ENCODE results near the gene POLR2E. TPM values are rescaled to one million over a fixed set of nuclear protein-coding genes. Genes with fewer than 3 reads are reported as not detected.

The POLR2E gene
- total RNA-seq, 1 donor from 2014 or later, result 140 TPM

DNA sequence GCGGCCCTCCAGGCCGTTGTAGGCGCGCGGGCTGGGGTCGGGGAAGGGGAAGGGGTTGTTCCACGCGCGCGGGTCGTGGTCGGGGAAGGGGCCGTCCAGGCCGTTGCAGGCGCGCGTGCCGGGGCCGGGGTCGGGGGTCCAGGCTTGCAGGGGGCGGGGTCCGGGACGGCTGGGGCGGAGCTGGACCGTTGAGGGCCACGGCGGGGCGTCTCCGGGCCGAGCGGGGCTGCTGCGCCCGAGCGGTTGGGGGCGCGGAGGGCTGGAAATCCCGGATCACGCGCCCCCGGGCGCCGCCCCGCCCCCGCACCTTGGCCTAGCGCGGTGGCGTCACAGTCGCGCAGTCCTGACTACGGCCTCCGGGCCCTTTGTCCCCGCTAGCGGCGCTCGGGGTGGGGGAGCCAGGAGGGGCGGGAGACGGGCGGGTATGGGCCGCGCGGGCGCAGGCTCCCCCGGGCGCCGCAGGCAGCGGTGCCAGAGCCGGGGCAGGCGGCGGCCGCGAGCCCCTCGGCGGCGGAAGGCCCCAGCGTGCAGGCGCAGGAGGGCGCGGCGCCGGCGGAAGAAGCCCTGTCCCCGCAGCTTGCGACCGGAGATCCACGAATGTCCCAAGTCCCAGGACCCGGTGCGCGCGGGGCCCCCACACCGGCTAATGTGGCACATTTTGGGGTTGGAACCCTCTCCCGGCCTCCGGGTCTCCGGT, 9.3 kb upstream of the POLR2E start:
- TF ChIP-seq, protein P1, sequence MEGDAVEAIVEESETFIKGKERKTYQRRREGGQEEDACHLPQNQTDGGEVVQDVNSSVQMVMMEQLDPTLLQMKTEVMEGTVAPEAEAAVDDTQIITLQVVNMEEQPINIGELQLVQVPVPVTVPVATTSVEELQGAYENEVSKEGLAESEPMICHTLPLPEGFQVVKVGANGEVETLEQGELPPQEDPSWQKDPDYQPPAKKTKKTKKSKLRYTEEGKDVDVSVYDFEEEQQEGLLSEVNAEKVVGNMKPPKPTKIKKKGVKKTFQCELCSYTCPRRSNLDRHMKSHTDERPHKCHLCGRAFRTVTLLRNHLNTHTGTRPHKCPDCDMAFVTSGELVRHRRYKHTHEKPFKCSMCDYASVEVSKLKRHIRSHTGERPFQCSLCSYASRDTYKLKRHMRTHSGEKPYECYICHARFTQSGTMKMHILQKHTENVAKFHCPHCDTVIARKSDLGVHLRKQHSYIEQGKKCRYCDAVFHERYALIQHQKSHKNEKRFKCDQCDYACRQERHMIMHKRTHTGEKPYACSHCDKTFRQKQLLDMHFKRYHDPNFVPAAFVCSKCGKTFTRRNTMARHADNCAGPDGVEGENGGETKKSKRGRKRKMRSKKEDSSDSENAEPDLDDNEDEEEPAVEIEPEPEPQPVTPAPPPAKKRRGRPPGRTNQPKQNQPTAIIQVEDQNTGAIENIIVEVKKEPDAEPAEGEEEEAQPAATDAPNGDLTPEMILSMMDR (IDR thresholded peaks at IDR 0.05; ENCODE audit: partially characterized antibody, unreplicated experiment), result no peak
- no peaks in the 10 kb centered on the region for H3K4me1 Mint-ChIP-seq (ENCODE audit: low read depth, unreplicated experiment)
- peak; percentile 80 for DNase-seq
- no peaks in the 10 kb centered on the region for H3K27me3 Mint-ChIP-seq (ENCODE audit: unreplicated experiment)
- H3K9me3 Mint-ChIP-seq (ENCODE audit: unreplicated experiment), result peaks cover 8% of the 10 kb centered on the region
- H3K27ac Mint-ChIP-seq (ENCODE audit: unreplicated experiment), result peak overlapping the region; percentile 33
- peak overlapping the region; percentile 80 for H3K4me3 Mint-ChIP-seq (ENCODE audit: unreplicated experiment)
- no peaks in the 10 kb centered on the region for H3K36me3 Mint-ChIP-seq (ENCODE audit: unreplicated experiment)

DNA sequence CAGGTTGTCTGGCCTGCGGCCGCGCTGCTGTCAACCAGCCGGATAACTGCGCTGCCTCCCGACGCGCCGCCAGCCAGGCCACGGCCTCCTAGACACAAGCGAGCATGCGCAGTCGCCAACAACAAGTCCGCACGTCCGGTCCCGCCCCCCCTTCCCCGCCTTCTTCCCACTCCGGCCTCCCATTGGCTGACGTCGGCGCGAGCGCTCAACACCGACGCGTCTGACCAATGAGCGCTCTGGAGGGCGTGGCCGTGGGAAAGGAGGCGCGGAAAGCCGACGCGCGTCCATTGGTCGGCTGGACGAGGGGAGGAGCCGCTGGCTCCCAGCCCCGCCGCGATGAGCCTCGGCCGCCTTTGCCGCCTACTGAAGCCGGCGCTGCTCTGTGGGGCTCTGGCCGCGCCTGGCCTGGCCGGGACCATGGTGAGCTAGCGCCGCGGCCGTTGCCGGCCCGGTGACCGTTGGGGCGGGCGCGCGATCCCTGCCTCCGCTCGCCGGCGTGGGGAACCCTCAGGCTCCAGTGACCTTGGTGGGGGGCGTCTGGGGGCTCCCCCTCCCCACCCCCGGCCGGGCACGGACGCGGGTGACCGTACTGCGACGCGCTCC, 8.6 kb upstream of the POLR2E start, which contains the start of gene GPX4:
GPX4 (plus strand) TSS at position 287 of the 603 bp plus-strand sequence; CDS start at position 337, 50 bp downstream.
- H3K27me3 Mint-ChIP-seq (ENCODE audit: unreplicated experiment), result no peaks in the 10 kb centered on the region
- no peaks in the 10 kb centered on the region for H3K4me1 Mint-ChIP-seq (ENCODE audit: low read depth, unreplicated experiment)
- H3K9me3 Mint-ChIP-seq (ENCODE audit: unreplicated experiment), result peaks cover 8% of the 10 kb centered on the region
- H3K36me3 Mint-ChIP-seq (ENCODE audit: unreplicated experiment), result no peaks in the 10 kb centered on the region
- peak within 1 kb of the TSS; percentile 33 for H3K27ac Mint-ChIP-seq (ENCODE audit: unreplicated experiment)
- DNase-seq, result peak; percentile 98
- H3K4me3 Mint-ChIP-seq (ENCODE audit: unreplicated experiment), result peak within 1 kb of the TSS; percentile 80
- TF ChIP-seq, protein P1 (IDR thresholded peaks at IDR 0.05; ENCODE audit: partially characterized antibody, unreplicated experiment), result no peak

DNA sequence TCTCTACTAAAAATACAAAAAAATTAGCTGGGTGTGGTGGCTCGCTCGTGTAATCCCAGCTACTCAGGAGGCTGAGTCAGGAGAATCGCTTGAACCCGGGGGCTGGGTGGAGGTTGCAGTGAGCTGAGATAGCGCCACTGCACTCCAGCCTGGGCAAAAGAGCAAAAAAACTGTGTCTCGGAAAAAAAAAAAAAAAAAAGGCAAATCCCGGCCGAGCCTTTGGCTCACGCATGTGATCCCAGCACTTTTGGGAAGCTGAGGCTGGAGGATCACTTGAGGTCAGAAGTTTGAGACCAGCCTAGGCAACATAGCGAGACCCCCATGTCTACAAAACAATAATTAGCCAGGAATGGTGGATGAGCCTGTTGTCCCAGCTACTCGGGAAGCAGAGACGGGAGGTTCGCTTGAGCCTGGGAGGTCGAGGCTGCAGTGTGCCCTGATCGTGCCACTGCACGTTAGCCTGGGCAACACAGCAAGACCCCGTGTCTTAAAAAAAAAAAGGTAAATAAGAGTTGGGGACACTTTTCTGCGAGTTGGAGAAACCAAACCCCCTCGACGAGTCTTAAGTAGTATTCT, 8.0 kb upstream of the POLR2E start:
- Mint-ChIP-seq H3K36me3 (ENCODE audit: unreplicated experiment) (no peaks in the 10 kb centered on the region), H3K27me3 (ENCODE audit: unreplicated experiment) (no peaks in the 10 kb centered on the region), H3K27ac (ENCODE audit: unreplicated experiment) (peak overlapping the region; percentile 28), H3K4me1 (ENCODE audit: low read depth, unreplicated experiment) (no peaks in the 10 kb centered on the region), H3K4me3 (ENCODE audit: unreplicated experiment) (peak overlapping the region; percentile 59), H3K9me3 (ENCODE audit: unreplicated experiment) (peaks cover 8% of the 10 kb centered on the region)
- no peak for DNase-seq
- TF ChIP-seq, protein P1 (IDR thresholded peaks at IDR 0.05; ENCODE audit: partially characterized antibody, unreplicated experiment), result no peak

DNA sequence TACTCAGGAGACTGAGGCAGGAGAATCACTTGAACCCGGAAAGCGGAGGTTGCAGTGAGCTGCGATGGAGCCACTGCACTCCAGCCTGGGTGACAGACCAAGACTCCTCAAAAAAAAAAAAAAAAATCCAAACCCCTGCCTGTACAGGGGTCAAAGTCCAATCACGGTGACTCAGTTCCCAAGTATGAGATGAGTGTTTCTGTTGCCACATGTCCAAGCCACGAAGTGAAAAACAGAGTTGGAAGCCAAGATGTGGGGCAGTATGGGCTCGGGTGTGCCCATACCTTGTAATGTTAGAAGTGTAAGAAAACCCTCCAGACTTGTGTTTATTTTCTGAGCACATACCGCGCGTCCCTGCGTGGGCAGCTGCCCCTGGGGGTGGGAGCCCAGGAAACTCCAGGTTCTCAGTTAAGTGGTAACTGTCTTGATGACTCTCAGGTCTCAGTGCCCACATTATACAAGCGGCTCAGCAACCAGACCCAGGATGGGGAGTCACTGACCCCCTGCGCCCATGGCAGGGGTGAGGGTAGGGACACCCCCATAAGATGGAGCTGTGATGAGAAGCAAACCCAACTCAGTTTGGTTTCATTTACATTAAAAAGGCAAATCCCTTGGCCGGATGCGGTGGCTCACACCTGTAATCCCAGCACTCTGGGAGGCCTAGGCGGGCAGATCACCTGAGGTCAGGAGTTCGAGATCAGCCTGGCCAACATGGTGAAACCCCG, 7.4 kb upstream of the POLR2E start:
- Mint-ChIP-seq H3K4me1 (ENCODE audit: low read depth, unreplicated experiment) (no peaks in the 10 kb centered on the region), H3K27ac (ENCODE audit: unreplicated experiment) (no peak overlapping the region), H3K27me3 (ENCODE audit: unreplicated experiment) (no peaks in the 10 kb centered on the region), H3K9me3 (ENCODE audit: unreplicated experiment) (peaks cover 8% of the 10 kb centered on the region), H3K4me3 (ENCODE audit: unreplicated experiment) (no peak overlapping the region), H3K36me3 (ENCODE audit: unreplicated experiment) (no peaks in the 10 kb centered on the region)
- no peak for DNase-seq
- TF ChIP-seq, protein P1 (IDR thresholded peaks at IDR 0.05; ENCODE audit: partially characterized antibody, unreplicated experiment), result no peak
